ENCODE measurements around the gene CEP350.
"Not testable (repeated sequence)": the region's sequence is repeated elsewhere in the genome, so short reads cannot be mapped to it uniquely, and the experiment has no call there.

Gene CEP350

GRCh38 chr1:179962168-179962567, 7.6 kb downstream of the CEP350 start:
- H3K27ac Mint-ChIP-seq = not testable (repeated sequence)
- H3K4me1 Mint-ChIP-seq (ENCODE audit: low read depth) = peaks cover 18% of the 10 kb centered on the region

GRCh38 chr1:179966551-179966950, 11.9 kb downstream of the CEP350 start:
- no peak overlapping the region for H3K27ac Mint-ChIP-seq
- no peaks in the 10 kb centered on the region for H3K27me3 Mint-ChIP-seq (ENCODE audit: low read depth)
- peaks cover 21% of the 10 kb centered on the region for H3K4me1 Mint-ChIP-seq (ENCODE audit: low read depth)
- H3K4me3 Mint-ChIP-seq = no peak overlapping the region
- no peak for DNase-seq (ENCODE audit: low spot score)
- H3K36me3 Mint-ChIP-seq (ENCODE audit: low read depth) = peaks cover 45% of the 10 kb centered on the region
- peaks cover 25% of the 10 kb centered on the region for H3K9me3 Mint-ChIP-seq

More at GRCh38 chr1:179962168-179962567, 7.6 kb downstream of the CEP350 start:
- Mint-ChIP-seq H3K9me3 (peaks cover 27% of the 10 kb centered on the region), H3K36me3 (ENCODE audit: low read depth) (peaks cover 37% of the 10 kb centered on the region)
- H3K4me3 Mint-ChIP-seq; DNase-seq (ENCODE audit: low spot score); H3K27me3 Mint-ChIP-seq (ENCODE audit: low read depth): not testable (repeated sequence)

DNA sequence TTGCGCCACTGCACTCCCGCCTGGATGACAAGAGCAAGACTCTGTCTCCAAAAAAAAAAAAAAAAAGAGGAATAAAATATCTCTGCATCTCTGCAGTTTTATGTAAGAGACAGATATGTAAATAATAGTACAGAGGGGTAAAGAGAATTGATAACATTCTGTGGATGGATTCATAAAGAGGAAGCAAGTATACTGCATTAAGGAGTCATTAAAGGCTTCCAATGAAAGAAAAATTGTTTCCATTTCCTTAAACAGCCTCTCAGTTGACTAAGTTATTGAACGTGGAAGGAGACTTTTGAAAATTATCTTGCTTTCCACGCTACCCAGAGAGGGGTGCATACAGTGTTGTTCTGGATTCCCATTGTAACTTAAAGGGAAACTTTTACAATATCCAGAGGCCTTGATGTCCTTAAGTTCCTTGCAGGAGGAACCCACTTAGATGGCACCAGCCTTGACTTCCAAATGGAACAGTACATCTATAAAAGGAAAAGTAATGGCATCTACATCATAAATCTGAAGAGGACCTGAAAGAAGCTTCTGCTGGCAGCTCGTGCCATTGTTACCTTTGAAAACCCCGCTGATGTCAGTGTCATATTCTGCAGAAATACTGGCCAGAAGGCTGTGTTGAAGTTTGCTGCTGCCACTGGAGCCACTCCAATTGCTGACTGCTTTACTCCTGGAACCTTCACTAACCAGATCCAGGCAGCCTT, 13.8 kb downstream of the CEP350 start:
- Mint-ChIP-seq H3K27me3 (ENCODE audit: low read depth) (no peaks in the 10 kb centered on the region), H3K36me3 (ENCODE audit: low read depth) (peaks cover 34% of the 10 kb centered on the region), H3K9me3 (peaks cover 24% of the 10 kb centered on the region), H3K4me3 (no peak overlapping the region), H3K4me1 (ENCODE audit: low read depth) (peaks cover 25% of the 10 kb centered on the region), H3K27ac (no peak overlapping the region)
- DNase-seq (ENCODE audit: low spot score) = no peak

DNA sequence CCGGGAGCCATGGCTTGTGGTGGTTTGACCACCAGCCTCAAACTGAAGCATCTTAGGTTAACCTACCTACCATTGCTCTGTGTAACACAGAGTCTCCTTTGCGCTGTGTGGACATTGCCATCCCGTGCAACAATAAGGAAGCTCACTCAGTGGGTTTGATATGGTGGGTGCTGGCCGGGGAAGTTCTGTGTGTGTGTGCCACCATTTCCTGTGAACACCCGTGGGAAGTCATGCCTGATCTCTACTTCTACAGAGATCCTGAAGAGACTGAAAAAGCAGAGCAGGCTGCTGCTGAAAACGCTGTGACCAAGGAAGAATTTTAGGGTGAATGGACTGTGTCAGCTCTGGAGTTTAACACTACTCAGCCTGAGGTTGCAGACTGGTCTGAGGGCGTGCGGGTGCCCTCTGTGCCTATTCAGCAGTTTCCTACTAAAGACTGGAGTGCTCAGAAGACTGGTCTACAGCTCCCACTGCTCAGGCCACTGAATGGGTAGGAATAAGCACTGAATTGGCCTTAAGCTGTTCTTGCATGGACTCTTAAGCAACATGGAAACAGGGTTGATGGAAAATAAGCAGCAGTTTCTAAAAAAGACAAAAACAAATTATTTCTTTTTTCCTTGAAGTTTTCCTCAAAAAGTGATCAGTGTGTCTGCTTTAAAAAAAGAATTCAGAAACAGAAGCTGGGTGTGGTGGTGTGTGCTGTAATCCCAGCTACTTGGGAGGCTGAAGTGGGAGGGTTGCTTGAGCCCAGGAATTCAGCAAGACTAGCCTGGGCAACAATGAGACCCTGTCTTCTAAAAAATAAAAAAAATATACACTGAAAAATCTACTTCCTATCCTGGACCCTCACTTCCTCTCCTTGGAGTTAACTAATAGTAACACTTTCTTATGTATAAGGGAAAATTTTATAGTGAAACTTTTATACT, 14.6 kb downstream of the CEP350 start:
- peaks cover 27% of the 10 kb centered on the region for H3K36me3 Mint-ChIP-seq (ENCODE audit: low read depth)
- no peaks in the 10 kb centered on the region for H3K27me3 Mint-ChIP-seq (ENCODE audit: low read depth)
- peaks cover 16% of the 10 kb centered on the region for H3K9me3 Mint-ChIP-seq
- H3K4me1 Mint-ChIP-seq (ENCODE audit: low read depth) = peaks cover 20% of the 10 kb centered on the region
- no peak overlapping the region for H3K27ac Mint-ChIP-seq
- no peak overlapping the region for H3K4me3 Mint-ChIP-seq
- DNase-seq (ENCODE audit: low spot score) = no peak

GRCh38 chr1:179969962-179970361, 15.4 kb downstream of the CEP350 start:
- no peak for DNase-seq (ENCODE audit: low spot score)
- Mint-ChIP-seq H3K9me3 (peaks cover 9% of the 10 kb centered on the region), H3K27me3 (ENCODE audit: low read depth) (no peaks in the 10 kb centered on the region), H3K4me3 (no peak overlapping the region), H3K4me1 (ENCODE audit: low read depth) (peaks cover 13% of the 10 kb centered on the region), H3K27ac (no peak overlapping the region), H3K36me3 (ENCODE audit: low read depth) (peaks cover 21% of the 10 kb centered on the region)

DNA sequence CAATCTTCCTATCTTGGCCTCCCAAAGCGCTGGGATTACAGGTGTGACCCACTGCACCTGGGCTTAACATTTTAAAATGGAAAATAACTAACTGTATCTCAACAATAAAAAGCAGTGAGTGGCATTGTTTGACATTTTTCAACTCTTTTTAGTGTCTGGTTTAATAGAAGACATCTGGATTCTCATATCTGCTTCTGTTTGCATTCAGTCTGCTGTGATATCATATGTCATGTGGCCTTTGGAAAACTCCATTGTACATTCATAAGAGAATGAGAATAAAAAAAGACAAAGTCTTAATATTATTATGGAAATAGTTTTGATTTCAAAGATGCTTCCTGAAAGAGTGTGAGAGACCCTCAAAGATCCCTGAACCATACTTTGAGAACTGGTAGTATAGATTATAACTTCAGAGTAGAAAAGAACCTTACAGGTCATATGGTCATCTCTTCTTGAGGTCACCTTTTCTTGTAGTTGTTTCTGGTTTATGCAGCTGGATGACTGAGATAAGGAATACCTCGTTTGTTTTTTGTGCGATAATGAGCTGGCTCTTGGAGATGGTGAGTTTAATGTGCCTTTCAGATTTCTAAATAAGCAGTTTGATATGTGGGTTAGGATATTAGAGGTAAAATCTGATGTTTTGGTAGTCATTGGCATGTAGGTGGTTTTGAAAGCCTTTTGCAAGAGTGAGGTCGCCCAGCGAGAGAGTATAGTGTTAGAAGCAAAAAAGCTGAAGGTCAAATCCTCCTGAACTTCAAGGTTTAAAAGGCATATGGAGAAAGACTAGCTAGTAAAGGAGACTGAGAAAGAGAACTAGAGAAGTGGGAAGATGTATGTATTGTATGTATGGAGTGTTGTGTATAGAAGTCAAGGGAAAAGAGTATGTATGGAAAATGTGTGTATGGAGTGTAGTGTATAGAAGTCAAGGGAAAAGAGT, 17.2 kb downstream of the CEP350 start:
- Mint-ChIP-seq H3K4me3 (no peak overlapping the region), H3K27ac (no peak overlapping the region), H3K9me3 (no peaks in the 10 kb centered on the region), H3K4me1 (ENCODE audit: low read depth) (peaks cover 12% of the 10 kb centered on the region), H3K27me3 (ENCODE audit: low read depth) (no peaks in the 10 kb centered on the region), H3K36me3 (ENCODE audit: low read depth) (peaks cover 14% of the 10 kb centered on the region)
- DNase-seq (ENCODE audit: low spot score) = no peak

GRCh38 chr1:179973198-179974110, 18.8 kb downstream of the CEP350 start:
- Mint-ChIP-seq H3K27me3 (ENCODE audit: low read depth) (no peaks in the 10 kb centered on the region), H3K9me3 (no peaks in the 10 kb centered on the region), H3K4me3 (no peak overlapping the region), H3K4me1 (ENCODE audit: low read depth) (peaks cover 12% of the 10 kb centered on the region), H3K27ac (no peak overlapping the region), H3K36me3 (ENCODE audit: low read depth) (peaks cover 12% of the 10 kb centered on the region)
- DNase-seq (ENCODE audit: low spot score) = no peak

- H3K27me3 Mint-ChIP-seq (ENCODE audit: low read depth) = no peaks in the 10 kb centered on the region
- no peak overlapping the region for H3K27ac Mint-ChIP-seq
- H3K36me3 Mint-ChIP-seq (ENCODE audit: low read depth) = peaks cover 16% of the 10 kb centered on the region
- H3K4me1 Mint-ChIP-seq (ENCODE audit: low read depth) = peaks cover 4% of the 10 kb centered on the region
- H3K9me3 Mint-ChIP-seq = peaks cover 16% of the 10 kb centered on the region
- no peak for DNase-seq (ENCODE audit: low spot score)
- no peak overlapping the region for H3K4me3 Mint-ChIP-seq
These were observed 22.5 kb downstream of the CEP350 start for GRCh38 chr1:179976970-179977651.

DNA sequence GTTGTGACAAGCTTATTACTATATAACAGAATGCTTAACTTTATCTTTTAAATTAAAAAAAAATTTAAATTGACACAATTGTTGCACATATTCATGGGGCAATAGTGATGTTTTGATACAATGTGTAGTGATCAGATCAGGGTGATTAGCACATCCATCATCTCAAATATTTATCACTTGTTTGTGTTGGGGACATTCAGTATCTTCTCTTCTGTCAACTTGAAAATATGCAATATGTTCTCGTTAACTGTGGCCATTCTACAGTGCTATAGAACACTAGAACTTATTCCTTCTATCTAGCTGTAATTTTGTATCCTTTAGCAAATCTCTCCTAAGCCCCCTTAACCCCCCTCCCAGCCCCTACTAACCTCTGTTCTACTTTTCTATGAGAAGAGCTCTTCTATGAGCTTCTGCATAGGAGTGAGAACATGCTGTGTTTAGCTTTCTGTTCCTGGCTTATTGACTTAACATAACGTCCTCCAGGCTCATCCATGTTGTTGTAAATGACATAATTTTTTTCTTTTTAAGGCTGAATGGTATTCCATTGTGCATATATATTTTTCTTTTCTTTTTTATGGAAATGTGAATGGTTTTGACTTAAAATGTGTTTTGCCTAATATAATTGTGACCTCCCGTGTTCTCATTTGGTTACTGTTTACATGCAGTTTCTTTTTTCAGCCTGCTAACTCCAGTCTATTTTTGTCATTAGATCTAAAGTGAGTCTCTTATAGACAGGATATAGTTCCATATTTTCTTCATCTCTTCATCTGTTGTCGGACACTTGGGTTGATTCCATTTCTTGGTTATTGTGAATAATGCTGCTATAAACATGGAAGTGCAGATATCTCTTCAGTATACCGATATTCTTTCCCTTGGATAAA, 23.8 kb downstream of the CEP350 start:
- Mint-ChIP-seq H3K36me3 (ENCODE audit: low read depth) (peaks cover 14% of the 10 kb centered on the region), H3K27ac (no peak overlapping the region), H3K9me3 (peaks cover 16% of the 10 kb centered on the region), H3K4me1 (ENCODE audit: low read depth) (peaks cover 3% of the 10 kb centered on the region), H3K27me3 (ENCODE audit: low read depth) (no peaks in the 10 kb centered on the region), H3K4me3 (no peak overlapping the region)
- no peak for DNase-seq (ENCODE audit: low spot score)

DNA sequence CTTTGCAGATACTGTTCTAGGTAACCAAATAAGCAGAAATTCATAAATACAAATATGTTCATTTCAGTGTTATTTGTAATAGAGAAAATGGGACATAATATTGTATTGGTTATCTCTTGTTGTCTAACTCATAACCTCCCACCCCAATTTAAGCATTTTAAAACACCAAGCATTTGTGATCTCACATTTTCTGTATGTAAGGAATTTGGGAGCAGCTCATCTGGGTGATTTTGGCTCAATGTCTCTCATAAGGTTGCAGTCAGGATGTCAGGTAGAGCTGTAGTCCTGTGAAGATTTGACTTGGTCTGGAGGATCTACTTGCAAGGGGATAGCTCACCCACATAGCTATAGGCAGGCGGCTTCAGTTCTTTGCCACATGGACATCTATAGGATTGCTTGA, 29.5 kb downstream of the CEP350 start:
- Mint-ChIP-seq H3K27me3 (ENCODE audit: low read depth) (no peaks in the 10 kb centered on the region), H3K36me3 (ENCODE audit: low read depth) (peaks cover 16% of the 10 kb centered on the region), H3K4me3 (no peak overlapping the region), H3K9me3 (peaks cover 11% of the 10 kb centered on the region), H3K27ac (no peak overlapping the region), H3K4me1 (ENCODE audit: low read depth) (peaks cover 2% of the 10 kb centered on the region)
- DNase-seq (ENCODE audit: low spot score) = no peak

- peaks cover 2% of the 10 kb centered on the region for H3K4me1 Mint-ChIP-seq (ENCODE audit: low read depth)
- H3K27me3 Mint-ChIP-seq (ENCODE audit: low read depth) = no peaks in the 10 kb centered on the region
- peaks cover 15% of the 10 kb centered on the region for H3K36me3 Mint-ChIP-seq (ENCODE audit: low read depth)
- DNase-seq (ENCODE audit: low spot score) = no peak
- peaks cover 5% of the 10 kb centered on the region for H3K9me3 Mint-ChIP-seq
- H3K4me3 Mint-ChIP-seq = no peak overlapping the region
- no peak overlapping the region for H3K27ac Mint-ChIP-seq
These were observed 30.3 kb downstream of the CEP350 start for GRCh38 chr1:179984942-179985341.

DNA sequence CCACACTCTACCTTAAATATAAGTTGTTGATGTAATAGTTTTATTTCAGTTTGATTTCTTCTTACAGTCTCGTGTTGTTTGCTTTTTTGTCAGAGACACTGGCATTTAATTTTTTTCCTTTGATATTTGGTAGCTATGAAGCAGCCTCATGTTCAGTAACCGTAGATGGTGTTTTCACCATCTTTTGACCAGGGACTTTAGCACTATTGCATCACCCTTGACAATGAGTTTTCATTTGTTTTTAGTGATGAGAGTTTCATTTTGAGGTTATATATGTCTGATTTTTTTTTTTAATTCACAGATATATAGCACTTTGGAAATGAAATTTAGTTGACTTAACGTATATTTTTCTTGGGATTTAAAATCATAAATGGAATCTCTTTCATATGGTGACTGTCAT, 36.2 kb downstream of the CEP350 start:
- no peak for DNase-seq (ENCODE audit: low spot score)
- peaks cover 20% of the 10 kb centered on the region for H3K36me3 Mint-ChIP-seq (ENCODE audit: low read depth)
- H3K27me3 Mint-ChIP-seq (ENCODE audit: low read depth) = no peaks in the 10 kb centered on the region
- H3K4me3 Mint-ChIP-seq = no peak overlapping the region
- no peaks in the 10 kb centered on the region for H3K9me3 Mint-ChIP-seq
- no peak overlapping the region for H3K27ac Mint-ChIP-seq
- peaks cover 3% of the 10 kb centered on the region for H3K4me1 Mint-ChIP-seq (ENCODE audit: low read depth)

Data from T-helper 2 cell treated with Interferon-gamma antibody and Interleukin-4, amounts not matched to agents 5 μg/mL and 100 μg/mL, for 36 hours (primary cell).